ENCODE results near the gene GORASP2. TPM values are rescaled to one million over a fixed set of nuclear protein-coding genes. Genes with fewer than 3 reads are reported as not detected.

GORASP2 gene
- total and polyA plus RNA-seq, 2 experiments from 2014 or later: 44.5 to 45.2 TPM

- TF ChIP-seq EZH2 (IDR thresholded peaks at IDR 0.05; ENCODE audit: low read depth, unreplicated experiment): no peak
These were observed 14.0 kb downstream of the GORASP2 start (continued) for GRCh38 chr2:170943041-170943440.

DNA sequence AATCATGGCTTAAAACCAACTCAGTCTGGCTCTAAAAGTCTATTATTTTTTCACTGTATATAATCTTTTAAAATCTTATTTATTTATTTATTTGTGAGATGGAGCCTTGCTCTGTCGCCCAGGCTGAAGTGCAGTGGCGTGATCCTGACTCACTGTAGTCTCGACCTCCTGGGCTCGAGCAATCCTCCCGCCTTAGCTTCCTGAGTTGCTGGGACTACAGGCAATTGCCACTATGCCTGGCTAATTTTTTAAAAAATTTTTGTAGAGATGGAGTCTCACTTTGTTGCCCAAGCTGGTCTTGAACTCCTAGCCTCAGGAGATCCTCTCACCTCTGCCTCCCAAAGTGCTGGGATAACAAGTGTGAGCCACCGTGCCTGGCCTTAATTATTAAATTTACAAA is 14.5 kb downstream of the GORASP2 start:
- DNase-seq (ENCODE audit: low spot score): no peak
- Mint-ChIP-seq H3K27ac (no peak overlapping the region), H3K27me3 (ENCODE audit: insufficient read depth, low read depth, poor library complexity) (peaks cover 4% of the 10 kb centered on the region), H3K36me3 (ENCODE audit: low read depth) (no peaks in the 10 kb centered on the region), H3K9me3 (no peaks in the 10 kb centered on the region), H3K4me3 (no peak overlapping the region), H3K4me1 (peaks cover 11% of the 10 kb centered on the region; the same call in 2 of the 3 replicates)
- Histone ChIP-seq H3K27ac (ENCODE audit: low read depth) (no peak overlapping the region), H3K9me2 (ENCODE audit: insufficient read depth) (no peaks in the 10 kb centered on the region), H3K36me3 (ENCODE audit: insufficient read depth) (peaks cover 4% of the 10 kb centered on the region; the same call in 1 of the 2 replicates), H3K4me1 (ENCODE audit: insufficient read depth) (0 out of 2 replicates have a peak, but pooled peaks cover 2% of the 10 kb centered on the region), H3F3A (replicated peaks; ENCODE audit: low read depth) (no peaks in the 10 kb centered on the region), H3K4me2 (no peak overlapping the region), H3K79me2 (replicated peaks; ENCODE audit: insufficient read depth) (peaks cover 99% of the 10 kb centered on the region), H3K4me3 (no peak overlapping the region), H3K27me3 (ENCODE audit: insufficient read depth) (no peaks in the 10 kb centered on the region), H2AFZ (no peak overlapping the region), H4K20me1 (replicated peaks; ENCODE audit: insufficient read depth) (peaks cover 38% of the 10 kb centered on the region)
- no peak for ATAC-seq
- no peak for TF ChIP-seq STAT1 (IDR thresholded peaks at IDR 0.05; ENCODE audit: unreplicated experiment)
- no peak for TF ChIP-seq NANOG (IDR thresholded peaks at IDR 0.05; ENCODE audit: borderline replicate concordance)
- no peak for TF ChIP-seq ZNF114 (CRISPR knock-in tag; IDR thresholded peaks at IDR 0.05)
- TF ChIP-seq POLR2AphosphoS5 (IDR thresholded peaks at IDR 0.05; ENCODE audit: low read depth): no peak
- no peak for TF ChIP-seq JUNB (IDR thresholded peaks at IDR 0.05; ENCODE audit: unreplicated experiment)
- TF ChIP-seq EZH2 (IDR thresholded peaks at IDR 0.05; ENCODE audit: low read depth, unreplicated experiment): no peak
- TF ChIP-seq REST (IDR thresholded peaks at IDR 0.05; ENCODE audit: unreplicated experiment): no peak
- no peak for TF ChIP-seq CREB1 (CRISPR knock-in tag; IDR thresholded peaks at IDR 0.05; ENCODE audit: low read depth)
- no peak for TF ChIP-seq EZH2phosphoT487 (IDR thresholded peaks at IDR 0.05; ENCODE audit: unreplicated experiment)
- TF ChIP-seq ZNF331 (CRISPR knock-in tag; IDR thresholded peaks at IDR 0.05; ENCODE audit: low read depth): no peak
- TF ChIP-seq, protein P1, sequence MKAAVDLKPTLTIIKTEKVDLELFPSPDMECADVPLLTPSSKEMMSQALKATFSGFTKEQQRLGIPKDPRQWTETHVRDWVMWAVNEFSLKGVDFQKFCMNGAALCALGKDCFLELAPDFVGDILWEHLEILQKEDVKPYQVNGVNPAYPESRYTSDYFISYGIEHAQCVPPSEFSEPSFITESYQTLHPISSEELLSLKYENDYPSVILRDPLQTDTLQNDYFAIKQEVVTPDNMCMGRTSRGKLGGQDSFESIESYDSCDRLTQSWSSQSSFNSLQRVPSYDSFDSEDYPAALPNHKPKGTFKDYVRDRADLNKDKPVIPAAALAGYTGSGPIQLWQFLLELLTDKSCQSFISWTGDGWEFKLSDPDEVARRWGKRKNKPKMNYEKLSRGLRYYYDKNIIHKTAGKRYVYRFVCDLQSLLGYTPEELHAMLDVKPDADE (IDR thresholded peaks at IDR 0.05): no peak
- TF ChIP-seq, protein P2, sequence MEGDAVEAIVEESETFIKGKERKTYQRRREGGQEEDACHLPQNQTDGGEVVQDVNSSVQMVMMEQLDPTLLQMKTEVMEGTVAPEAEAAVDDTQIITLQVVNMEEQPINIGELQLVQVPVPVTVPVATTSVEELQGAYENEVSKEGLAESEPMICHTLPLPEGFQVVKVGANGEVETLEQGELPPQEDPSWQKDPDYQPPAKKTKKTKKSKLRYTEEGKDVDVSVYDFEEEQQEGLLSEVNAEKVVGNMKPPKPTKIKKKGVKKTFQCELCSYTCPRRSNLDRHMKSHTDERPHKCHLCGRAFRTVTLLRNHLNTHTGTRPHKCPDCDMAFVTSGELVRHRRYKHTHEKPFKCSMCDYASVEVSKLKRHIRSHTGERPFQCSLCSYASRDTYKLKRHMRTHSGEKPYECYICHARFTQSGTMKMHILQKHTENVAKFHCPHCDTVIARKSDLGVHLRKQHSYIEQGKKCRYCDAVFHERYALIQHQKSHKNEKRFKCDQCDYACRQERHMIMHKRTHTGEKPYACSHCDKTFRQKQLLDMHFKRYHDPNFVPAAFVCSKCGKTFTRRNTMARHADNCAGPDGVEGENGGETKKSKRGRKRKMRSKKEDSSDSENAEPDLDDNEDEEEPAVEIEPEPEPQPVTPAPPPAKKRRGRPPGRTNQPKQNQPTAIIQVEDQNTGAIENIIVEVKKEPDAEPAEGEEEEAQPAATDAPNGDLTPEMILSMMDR (conservative IDR thresholded peaks at IDR 0.05; ENCODE audit: low read depth in 2 of 2): no peak
- TF ChIP-seq ZNF462 (CRISPR knock-in tag; IDR thresholded peaks at IDR 0.05): no peak
